Measurements from ENCODE around the gene WNT8A.

WNT8A gene

DNA sequence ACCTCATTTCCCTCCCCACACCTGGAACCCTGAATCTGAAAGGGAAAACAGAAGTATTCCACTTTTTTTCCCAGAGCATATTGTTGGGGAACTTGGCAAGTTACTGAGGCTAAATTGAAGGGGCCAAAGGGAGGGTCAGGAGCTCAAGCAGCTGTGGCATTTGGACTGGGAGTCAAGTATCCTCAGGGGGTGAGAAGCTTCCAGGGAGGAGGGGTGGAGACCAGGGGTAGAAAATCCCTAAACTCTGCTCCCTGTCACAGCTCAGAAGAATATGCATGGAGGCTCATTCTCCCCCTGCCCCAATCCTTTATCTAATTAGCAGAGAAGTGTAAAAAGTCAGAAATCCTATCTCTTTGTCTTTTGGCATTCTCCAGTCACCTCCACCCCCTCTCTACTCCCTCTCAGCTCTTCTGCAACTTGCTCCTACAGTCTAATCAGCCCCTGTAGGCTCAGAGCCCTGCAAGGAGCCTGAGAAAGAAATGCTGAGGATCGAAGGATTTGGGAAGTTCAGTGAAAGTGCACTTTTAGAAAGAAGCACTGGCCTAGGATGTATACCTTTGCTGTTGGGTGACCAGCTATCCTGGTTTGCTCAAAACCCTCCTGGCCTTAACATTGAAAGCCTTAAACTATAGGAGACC, 5.7 kb upstream of the WNT8A start:
- DNase-seq (ENCODE audit: extremely low spot score, insufficient read length, low read depth) (no peak), FAIRE-seq (no peak)

DNA sequence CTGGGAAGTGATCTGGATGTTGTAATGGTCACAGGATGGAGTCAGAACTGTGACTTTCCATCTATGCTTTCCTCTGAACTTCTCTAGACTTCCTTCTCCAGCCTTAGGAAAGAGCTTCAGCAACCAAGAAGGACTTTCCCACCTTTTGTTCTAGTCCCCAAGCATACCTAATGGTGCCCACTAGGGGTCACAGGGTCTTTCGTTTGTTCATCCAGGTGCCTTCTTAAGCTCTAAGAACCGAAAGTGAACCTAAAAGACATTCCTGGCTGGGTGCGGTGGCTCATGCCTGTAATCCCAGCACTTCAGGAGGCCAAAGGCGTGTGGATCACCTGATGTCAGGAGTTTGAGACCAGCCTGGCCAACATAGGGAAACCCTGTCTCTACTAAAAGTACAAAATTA, 1.8 kb upstream of the WNT8A start:
- no peak for DNase-seq (ENCODE audit: extremely low spot score, insufficient read length, low read depth)
- FAIRE-seq: peak; percentile 72

DNA sequence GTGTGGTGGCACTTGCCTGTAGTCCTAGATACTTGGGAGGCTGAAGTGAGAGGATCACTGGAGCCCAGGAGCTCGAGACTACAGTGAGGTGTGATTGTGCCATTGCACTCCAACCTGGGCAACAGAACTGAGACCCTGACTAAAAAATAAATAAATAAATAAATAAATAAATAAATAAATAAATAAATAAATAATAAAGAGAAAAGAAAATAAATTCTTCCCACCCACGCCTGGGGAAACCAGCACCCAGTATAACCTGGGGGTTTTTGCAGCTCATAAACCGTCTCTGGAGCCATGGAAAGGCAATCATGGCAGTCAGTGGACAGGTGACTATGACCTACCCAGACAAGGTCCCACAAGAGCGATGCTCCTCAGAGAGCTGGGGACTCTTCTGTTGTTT, 7.9 kb downstream of the WNT8A start:
- DNase-seq (ENCODE audit: extremely low spot score, insufficient read length, low read depth): no peak
- FAIRE-seq: no peak

DNA sequence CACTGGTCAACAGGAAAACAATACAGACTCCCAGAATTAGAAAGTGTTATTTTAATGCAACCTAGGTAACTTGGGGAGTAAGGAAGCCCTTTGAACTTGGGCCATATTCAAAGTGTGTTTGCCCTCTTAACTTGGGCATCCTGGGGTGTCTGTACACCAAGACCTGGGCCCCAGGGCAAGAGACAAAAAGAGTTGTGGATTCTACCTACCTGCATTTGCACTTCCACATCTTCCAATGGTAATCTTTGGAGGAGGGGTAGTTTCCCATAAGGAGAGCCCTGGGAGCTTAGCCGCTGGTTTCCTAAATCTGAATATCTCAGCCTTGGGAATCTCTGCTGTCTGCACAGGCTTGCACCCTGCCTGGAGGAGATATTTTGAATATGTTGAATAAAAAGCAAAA, 8.5 kb downstream of the WNT8A start:
- DNase-seq (ENCODE audit: extremely low spot score, insufficient read length, low read depth) (no peak), FAIRE-seq (no peak)

DNA sequence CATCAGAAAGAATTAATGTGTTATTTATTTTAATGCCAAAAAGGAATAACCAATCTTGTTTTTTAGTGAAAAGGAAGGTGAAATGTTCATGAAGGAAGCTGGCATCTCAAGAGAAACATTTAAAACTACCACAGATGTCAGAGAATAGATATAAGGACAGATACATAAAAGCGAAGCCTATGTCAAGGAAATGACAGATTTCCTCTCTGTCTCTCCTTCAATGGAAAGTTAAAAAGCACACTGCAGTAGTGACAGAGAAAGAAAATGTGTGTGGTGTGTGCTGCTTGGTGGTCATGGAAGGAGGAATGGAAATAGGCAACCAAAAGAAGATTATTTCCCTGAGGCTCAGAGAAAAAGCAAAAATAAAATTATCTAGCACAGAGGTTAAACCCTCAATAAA, 9.2 kb downstream of the WNT8A start:
- FAIRE-seq (no peak), DNase-seq (ENCODE audit: extremely low spot score, insufficient read length, low read depth) (no peak)

DNA sequence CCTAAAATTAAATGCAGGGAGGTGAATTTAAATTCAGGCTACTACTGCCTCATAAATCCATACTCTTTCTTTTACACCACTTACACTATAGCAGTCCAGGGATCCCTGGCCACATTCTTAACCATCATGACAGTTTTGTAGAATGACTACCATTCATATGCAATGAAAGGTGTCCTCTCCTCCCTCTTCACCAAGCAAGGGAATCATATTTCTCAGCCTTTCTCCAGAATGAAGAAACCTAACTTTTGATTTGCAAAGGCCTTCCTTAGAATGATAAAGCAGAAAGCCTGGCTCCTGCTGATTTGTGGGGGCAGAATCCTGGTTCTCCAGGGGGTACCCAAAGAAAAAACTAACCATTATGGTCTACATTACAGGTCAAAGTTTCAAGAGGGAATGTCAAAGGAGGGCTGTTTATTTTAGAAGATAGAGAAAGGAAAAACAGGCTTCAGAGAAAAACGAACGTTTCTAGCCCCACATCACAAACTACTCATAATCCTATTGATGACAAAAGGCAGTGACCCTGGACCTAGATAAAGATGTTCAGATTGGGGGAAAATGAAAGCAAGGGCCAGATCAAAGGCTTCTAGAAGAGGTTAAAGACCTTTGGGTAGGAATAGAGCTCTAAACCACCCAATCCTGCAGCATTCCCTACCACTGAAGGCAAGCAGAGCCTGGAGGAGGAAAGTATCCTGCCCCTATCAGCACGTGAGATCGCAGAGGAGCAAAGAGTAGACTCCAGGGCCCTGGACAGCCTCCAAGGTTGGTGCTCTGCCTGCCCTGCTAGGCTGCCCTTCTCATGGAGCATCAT, 11.5 kb downstream of the WNT8A start:
- FAIRE-seq (no peak), DNase-seq (ENCODE audit: extremely low spot score, insufficient read length, low read depth) (no peak)

DNA sequence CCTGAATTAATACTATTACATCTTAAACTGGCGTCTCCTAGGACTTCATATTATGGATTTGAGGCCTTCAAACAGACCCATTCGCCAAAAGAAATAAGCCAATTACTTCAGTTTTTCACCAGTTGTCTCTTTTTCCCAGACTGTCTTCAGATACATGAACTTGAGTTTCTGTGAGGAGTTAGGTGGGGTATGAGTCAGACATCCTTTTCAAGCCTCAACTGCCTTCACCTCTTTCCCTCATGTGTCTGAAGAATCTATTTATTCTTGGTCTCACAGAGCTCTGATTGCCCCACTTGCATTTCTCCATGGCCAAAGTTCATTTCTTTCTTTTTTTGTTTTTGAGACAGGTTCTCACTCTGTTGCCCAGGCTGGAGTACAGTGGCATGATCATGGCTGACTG, 12.5 kb downstream of the WNT8A start:
- DNase-seq (ENCODE audit: extremely low spot score, insufficient read length, low read depth) (no peak), FAIRE-seq (no peak)

DNA sequence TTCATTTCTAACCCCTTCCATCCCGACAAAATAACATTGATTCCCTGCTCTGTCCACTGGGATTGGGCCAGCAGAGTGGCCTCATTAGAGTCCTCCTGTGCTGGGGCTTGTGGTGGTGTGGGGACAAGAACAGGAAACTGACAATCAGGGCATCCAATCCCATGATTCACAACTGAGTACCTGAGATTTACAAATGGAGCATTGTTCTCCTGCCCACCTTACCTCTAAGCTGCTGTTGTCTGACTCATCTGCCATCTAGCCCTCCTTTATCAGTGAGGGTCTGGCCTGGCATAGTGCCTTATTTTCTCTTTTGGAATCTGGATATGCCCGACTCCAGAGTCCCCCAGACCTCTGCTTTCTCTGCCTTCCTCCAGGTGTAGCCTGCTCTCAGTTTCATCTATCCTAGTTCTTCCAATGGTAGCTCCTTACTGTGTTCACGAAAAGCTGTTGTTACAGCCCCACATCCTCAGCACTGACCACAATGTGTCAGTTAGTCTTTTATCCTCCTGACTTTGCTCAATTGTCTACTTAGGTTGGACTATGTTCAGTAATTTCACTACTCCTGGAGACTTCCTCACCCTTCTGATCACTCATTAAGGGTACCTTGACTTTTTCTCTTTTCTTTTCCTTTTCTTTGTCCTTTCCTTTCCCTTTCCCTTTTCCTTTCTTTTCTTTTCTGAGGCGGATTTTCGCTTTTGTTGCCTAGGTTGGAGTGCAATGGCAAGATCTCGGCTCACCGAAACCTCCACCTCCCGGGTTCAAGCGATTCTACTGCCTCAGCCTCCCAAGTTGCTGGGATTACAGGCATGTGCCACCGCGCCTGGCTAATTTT, 13.4 kb downstream of the WNT8A start:
- FAIRE-seq (no peak), DNase-seq (ENCODE audit: extremely low spot score, insufficient read length, low read depth) (no peak)

DNA sequence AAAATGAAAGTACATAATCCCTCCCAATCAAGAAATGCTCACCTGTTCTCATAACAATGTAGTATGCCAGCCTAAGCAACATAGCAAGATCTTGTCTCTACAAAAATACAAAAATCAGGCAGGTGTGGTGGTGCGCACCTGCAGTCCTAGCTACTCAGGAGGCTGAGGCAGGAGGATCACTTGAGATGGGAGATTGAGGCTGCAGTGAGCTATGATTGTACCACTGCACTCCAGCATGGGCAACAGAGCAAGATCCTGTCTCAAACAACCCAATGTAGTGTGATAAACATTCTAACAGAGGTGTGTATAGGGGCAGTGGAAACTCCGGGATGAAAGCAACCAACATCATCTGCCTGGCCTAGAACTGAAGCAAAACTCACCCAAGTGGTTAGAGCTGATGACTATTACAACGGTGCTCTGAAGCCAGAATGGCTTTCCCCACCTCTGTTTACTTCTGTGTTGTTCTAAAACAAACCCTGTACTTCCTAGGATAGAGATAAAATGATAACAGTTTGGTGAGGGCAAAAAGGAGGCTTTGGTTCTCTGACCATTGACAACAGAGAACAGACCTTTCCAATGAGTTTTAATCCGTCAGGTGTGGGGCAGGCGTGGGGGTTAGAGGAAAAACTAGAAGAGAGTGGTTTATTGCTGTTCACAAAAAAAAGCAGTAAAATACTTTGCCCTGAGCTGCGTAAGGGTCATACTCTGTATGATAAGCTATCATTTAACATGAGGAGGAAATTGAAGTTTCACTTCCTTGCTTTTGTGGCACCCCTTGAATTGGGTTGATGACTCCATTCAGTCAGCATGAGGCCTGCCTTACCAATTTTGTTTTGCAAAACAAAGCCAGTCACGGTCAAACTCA, 18.9 kb downstream of the WNT8A start:
- DNase-seq (ENCODE audit: extremely low spot score, insufficient read length, low read depth): no peak
- FAIRE-seq: peak; percentile 50

DNA sequence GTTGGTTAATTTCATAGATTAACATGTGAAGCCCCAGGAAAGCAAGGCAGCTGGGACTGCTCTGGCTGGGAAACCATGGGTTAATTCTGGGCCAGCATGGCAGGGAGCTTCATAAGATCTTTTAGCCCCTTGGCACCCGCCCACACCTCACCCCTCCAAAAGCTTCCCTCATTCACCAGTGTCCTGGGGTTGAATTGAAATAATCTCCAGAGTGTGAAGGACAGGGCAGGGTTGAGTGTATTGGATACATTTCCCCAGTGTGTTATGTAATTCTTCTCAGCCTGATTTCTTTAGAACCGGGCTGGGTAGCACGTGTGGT, 19.4 kb downstream of the WNT8A start:
- DNase-seq (ENCODE audit: extremely low spot score, insufficient read length, low read depth): no peak
- no peak for FAIRE-seq

DNA sequence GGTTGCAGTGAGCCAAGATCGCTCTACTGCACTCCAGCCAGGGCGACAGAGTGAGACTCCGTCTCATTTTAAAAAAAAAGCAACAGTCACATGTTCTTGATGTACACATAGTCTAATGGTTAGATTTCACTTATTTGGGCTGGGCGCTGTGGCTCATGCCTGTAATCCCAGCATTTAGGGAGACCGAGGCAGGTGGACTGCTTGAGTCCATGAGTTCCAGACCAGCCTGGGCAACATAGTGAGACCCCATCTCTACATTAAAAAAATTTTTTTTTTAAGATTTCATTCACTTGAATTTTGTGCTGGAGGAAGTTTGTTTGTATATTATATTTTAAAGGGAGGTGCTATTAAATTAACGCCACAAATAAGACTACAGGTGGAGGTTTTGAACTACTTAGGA, 21.9 kb downstream of the WNT8A start:
- DNase-seq (ENCODE audit: extremely low spot score, insufficient read length, low read depth) (no peak), FAIRE-seq (no peak)

DNA sequence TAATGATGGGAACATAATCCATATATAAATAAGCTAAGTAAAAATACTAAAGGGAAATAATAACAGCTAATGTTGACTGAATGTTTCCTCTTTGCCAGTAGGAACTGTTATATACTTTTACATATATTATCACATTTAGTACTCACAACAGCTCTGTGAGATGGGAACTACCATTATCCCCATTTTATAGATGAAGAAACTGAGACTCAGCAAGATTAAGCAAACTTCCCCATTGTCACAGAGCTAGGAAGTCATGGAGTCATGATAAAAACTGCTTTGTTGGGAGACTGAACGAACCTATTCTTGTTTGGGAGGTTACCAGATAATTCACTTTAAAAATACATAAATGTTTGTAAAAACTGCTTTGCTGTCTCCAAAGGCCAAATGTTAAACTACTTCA, 23.4 kb downstream of the WNT8A start:
- no peak for FAIRE-seq
- DNase-seq (ENCODE audit: extremely low spot score, insufficient read length, low read depth): no peak

DNA sequence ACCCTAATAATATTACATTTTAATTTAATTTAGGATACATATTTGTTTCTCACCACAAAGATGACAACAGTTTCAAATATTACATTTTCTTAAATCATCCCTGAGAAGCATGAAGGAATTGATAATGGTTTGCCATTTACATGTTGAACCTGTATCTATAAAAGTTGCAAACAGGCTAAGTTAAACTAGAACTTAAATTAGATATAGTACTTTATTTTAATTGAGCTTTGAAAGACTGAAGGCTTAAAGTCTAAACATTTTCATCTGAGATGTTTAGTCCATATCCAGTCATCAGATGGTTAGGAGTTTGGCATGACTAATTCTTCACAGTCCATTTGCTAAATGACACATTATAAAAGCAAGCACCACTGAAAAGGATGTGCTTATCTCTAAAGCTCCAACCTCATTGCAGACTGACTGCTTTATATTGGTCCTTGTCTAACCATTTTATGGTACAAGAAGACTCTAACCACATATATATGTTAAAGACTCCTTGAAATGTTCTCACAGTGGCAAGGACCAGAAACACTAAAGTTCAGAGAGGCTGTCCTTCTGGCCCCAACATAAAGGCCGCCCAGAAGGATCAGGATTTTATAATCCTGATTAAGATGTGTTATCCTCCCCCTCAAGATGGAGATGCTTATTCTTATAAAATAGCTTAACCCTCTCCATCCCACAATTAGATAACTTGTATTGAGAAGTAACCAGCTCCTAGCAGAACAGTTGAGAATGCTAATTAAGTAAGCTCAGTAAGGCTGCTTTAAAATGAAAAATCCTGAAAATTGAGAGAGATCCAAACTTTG, 25.8 kb downstream of the WNT8A start:
- FAIRE-seq (no peak), DNase-seq (ENCODE audit: extremely low spot score, insufficient read length, low read depth) (no peak)

DNA sequence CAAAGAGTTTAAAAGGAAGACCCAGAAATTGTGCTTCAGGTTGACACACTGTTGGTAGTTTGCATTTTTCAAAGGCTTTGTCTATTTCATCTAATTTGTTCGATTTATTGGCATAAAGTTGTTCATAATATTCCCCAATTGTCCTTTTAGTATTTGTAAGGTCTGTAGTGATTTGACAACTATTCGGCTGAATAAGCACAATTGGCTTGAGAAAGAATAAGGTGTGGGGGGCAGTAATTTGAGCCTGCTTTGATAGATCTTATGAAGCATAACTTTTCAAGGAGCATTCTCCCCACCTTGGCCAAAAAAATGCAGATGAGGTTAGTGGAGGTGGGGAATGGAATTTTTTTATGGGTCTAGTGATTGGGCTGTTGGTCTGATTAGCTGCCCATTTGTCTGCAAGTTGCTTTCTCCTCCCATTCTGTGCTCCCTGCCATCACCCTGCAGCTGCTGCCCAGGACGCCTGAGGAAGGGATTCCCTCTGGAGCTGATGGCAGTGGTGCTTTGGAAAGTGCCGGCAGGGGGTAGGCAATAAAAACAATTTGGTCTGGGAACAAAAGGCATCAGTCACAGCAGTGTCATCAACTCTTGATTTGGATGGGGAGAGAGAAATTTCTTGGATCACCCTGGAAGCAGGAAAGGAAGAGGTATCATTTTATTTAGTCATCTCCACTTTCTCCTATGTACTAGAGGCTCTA, 26.6 kb downstream of the WNT8A start:
- FAIRE-seq (no peak), DNase-seq (ENCODE audit: extremely low spot score, insufficient read length, low read depth) (no peak)

DNA sequence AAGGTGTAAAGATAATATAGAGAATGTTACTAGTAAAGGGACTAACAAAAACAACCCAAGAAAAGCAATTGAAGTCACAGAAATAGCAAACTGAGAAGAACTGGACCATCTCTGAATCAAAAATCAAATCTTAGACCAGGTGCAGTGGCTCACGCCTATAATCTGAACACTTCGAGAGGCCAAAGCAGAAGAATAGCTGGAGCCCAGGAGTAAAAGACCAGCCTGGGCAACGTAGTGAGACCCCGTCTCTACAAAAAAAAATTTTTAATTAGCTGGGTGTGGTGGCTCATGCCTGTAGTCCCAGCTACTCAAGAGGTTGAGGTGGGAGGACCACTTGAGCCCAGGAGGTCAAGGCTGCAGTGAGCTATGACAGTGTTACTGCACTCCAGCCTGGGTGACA, 27.3 kb downstream of the WNT8A start:
- DNase-seq (ENCODE audit: extremely low spot score, insufficient read length, low read depth) (no peak), FAIRE-seq (no peak)

DNA sequence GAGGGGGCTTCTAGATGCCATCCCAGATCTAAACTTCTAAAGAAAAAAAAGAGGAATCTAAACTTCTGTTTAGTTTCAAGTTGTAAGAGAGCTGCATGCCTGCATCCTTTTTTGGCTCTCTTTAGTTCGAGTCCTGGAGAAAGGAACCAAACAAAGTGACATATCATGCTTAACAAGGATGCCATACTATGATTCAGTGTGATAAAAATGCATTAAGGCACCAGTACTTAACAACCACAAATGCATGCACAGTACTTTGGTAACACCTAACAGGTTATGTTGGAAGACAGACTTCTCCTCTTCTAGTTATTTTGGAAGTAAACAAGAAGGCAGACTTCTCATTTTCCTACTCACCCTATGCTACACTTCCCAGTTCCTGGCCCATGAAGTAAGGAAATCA, 28.1 kb downstream of the WNT8A start:
- DNase-seq (ENCODE audit: extremely low spot score, insufficient read length, low read depth) (no peak), FAIRE-seq (no peak)

DNA sequence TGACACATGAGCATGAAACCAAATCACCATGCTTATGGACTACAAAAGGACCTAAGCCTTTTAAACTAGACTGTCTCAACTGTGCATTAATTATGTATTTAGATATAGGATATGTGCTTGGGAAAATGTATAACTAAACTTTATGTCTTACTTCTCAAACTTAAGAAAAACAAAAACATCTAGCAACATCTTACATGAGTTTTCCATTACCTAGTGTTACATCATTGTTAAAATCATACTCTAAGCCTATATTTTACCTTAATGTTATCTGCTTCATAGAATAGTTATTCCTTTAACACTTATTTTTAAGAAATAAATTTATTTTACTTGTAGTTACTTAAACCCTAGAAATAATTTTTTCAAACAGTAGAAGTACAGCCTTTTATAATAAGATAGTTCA, 31.4 kb downstream of the WNT8A start:
- DNase-seq (ENCODE audit: extremely low spot score, insufficient read length, low read depth): no peak
- no peak for FAIRE-seq

DNA sequence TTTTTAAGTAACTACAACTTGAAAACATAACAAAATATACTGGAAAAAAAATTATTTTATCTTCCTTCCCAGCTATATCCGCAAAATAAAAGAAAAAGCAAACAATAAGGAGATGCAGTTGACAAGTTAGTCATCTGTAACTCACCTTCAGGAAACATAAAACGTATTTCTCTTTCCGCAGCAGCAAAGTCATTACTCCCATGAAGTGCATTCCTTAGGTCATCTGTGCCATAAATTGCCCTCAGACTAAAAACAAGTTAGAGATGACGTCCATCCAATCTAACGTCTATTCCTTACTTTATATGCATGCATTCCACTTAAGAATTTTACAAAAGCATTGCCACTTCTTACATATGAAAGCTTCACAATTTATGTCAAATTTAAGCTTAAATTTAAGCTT, 44.5 kb downstream of the WNT8A start:
- FAIRE-seq: no peak
- DNase-seq (ENCODE audit: extremely low spot score, insufficient read length, low read depth): no peak

DNA sequence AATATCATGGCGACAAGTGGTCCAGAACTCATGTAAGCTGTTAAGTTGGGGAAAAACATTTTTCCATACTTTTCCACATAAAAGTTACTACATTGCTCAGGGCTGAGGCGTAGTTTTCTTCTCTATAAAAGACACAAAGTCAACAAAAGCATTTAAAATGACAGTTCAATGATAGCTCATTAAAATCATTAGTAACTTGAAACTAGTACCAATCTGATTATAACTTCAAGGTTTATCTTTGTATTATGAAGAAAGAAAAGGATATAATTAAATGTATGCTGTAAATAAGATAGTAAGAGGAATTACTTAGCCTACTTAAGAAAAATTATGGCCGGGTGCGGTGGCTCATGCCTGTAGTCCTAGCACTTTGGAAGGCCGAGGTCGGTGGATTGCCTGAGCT, 45.5 kb downstream of the WNT8A start:
- FAIRE-seq: no peak
- DNase-seq (ENCODE audit: extremely low spot score, insufficient read length, low read depth): no peak
